Stimulated activated CD4-positive, alpha-beta T cell treated with anti-CD3 and anti-CD28 coated beads, Interleukin-2, amount 100 ng/mL, for 4 hours (primary cell): ENCODE measurements around the gene IQCB1.
"Not testable (repeated sequence)": the region's sequence is repeated elsewhere in the genome, so short reads cannot be mapped to it uniquely, and the experiment has no call there.

Experiments used
- DNase-seq: peaks from one replicate; pipeline ENCODE4 v3.0.0-alpha.2; 2020; ENCODE audit warnings: low read depth

The IQCB1 gene

GRCh38 chr3:121834671-121835464 is at the start of gene IQCB1, which contains the start of gene EAF2:
Gene IQCB1 (minus strand): TSS chr3:121835060. CDS start chr3:121828960, 6,100 bp downstream.
Gene EAF2 (plus strand): TSS chr3:121835209. CDS start chr3:121835286, 77 bp downstream.
- DNase-seq = peak; percentile 93

GRCh38 chr3:121883507-121883906 is 48.6 kb upstream of the IQCB1 start:
- no peak for DNase-seq

GRCh38 chr3:121878411-121878810 is 43.6 kb upstream of the IQCB1 start:
- DNase-seq = no peak

GRCh38 chr3:121871430-121871829 is 36.6 kb upstream of the IQCB1 start:
- no peak for DNase-seq

- DNase-seq = no peak
Measured at GRCh38 chr3:121870717-121871116, 35.9 kb upstream of the IQCB1 start.

GRCh38 chr3:121869736-121870135 is 34.9 kb upstream of the IQCB1 start:
- DNase-seq = no peak

- no peak for DNase-seq
Measured at GRCh38 chr3:121863801-121864200, 28.9 kb upstream of the IQCB1 start.

- DNase-seq = not testable (repeated sequence)
Measured at GRCh38 chr3:121863247-121863646, 28.4 kb upstream of the IQCB1 start.

- not testable (repeated sequence) for DNase-seq
Measured at GRCh38 chr3:121857778-121858177, 22.9 kb upstream of the IQCB1 start.

GRCh38 chr3:121855555-121855954 is 20.7 kb upstream of the IQCB1 start:
- no peak for DNase-seq

GRCh38 chr3:121852256-121852655 is 17.4 kb upstream of the IQCB1 start:
- DNase-seq = no peak

- DNase-seq = no peak
Measured at GRCh38 chr3:121844892-121845291, 10.0 kb upstream of the IQCB1 start.

- no peak for DNase-seq
Measured at GRCh38 chr3:121839962-121840361, 5.1 kb upstream of the IQCB1 start.

- no peak for DNase-seq
Measured at GRCh38 chr3:121836481-121836880, 1.6 kb upstream of the IQCB1 start.

- no peak for DNase-seq
Measured at GRCh38 chr3:121836064-121836463, 1.2 kb upstream of the IQCB1 start.

- DNase-seq = no peak
Measured at GRCh38 chr3:121835465-121835801, 573 bp upstream of the IQCB1 start.

- no peak for DNase-seq
Measured at GRCh38 chr3:121834157-121834670, 646 bp downstream of the IQCB1 start.

GRCh38 chr3:121822973-121823372 is 11.9 kb downstream of the IQCB1 start:
- DNase-seq = no peak

- no peak for DNase-seq
Measured at GRCh38 chr3:121821421-121822199, 13.2 kb downstream of the IQCB1 start.

GRCh38 chr3:121819236-121819635 is 15.6 kb downstream of the IQCB1 start:
- DNase-seq = no peak

- DNase-seq = no peak
Measured at GRCh38 chr3:121818578-121818977, 16.3 kb downstream of the IQCB1 start.

- no peak for DNase-seq
Measured at GRCh38 chr3:121817753-121818152, 17.1 kb downstream of the IQCB1 start.

- no peak for DNase-seq
Measured at GRCh38 chr3:121809249-121809648, 25.6 kb downstream of the IQCB1 start.
